HCT116 (cell line): ENCODE measurements around the gene VGF. TPM values are rescaled to one million over a fixed set of nuclear protein-coding genes. Genes with fewer than 3 reads are reported as not detected.

Experiments used
- ATAC-seq: fragments of 200-7000 bp; cut with Tn5 transposase; 2 replicates; pipeline ENCODE4 v1.9.1; 2020; ENCODE audit warnings: mild to moderate bottlenecking, moderate library complexity
- BruUV-seq: library from RNA; stranded (reverse); fragments of 400-500 nt; replicated peaks from 2 replicates; lab custom pipeline; 2021; lab: Mats Ljungman, UMichigan
- CTCF ChIA-PET: fragments of 300-600 bp; sonication (Branson Sonifier 250); formaldehyde crosslinking; loops from one replicate; lab custom pipeline; 2021; ENCODE audit warnings: antibody characterized with exemption; lab: Charles Lee
- POLR2A ChIA-PET: fragments of 300-600, 350-600 bp; sonication (Branson Sonifier 250); formaldehyde crosslinking; loops from one replicate; lab custom pipeline; 2021; ENCODE audit warnings: antibody characterized with exemption; lab: Charles Lee
- RAD21 ChIA-PET, 2 experiments: fragments of 300-600 bp; sonication (Branson Sonifier 250); formaldehyde crosslinking; loops; one replicate each; lab custom pipeline; 2023; ENCODE audit warnings: low total read pairs in 2 of 2; ENCODE audit not compliant: uncharacterized antibody in 2 of 2, unreplicated experiment in 2 of 2, low non-redundant PET in 1 of 2; lab: Charles Lee
- DNase-seq: peaks from one replicate; pipeline ENCODE4 v3.0.0-alpha.2; 2010; ENCODE audit warnings: low read depth, low spot score
- H2AFZ ChIP-seq: fragments of 200-600 bp; shearing (Covaris generic), sonication (generic); 2 replicates; pipeline ENCODE4 v1.6.1; 2017; ENCODE audit warnings: low read depth, mixed run types, mixed read lengths, antibody characterized with exemption, low read length; ENCODE audit not compliant: poor library complexity, severe bottlenecking
- H3K27ac ChIP-seq: 2 replicates; pipeline ENCODE4 v1.5.1; 2012; ENCODE audit warnings: low read depth, low read length
- H3K27me3 ChIP-seq: fragments of 200-600 bp; sonication (generic); 2 replicates; pipeline ENCODE4 v1.6.1; 2016; ENCODE audit warnings: mixed run types, low read length, mixed read lengths; ENCODE audit not compliant: insufficient read depth
- H3K36me3 ChIP-seq, 2 experiments: fragments of 200-500 bp in 1 of 2; fragments of 200-600 bp in 1 of 2; sonication (Bioruptor generic) in 1 of 2; sonication (generic) in 1 of 2; 2 replicates each; pipeline versions ENCODE4 v1.5.1 to v1.6.1; 2014 to 2016; ENCODE audit warnings: low read length in 2 of 2, inconsistent platforms in 1 of 2, mixed read lengths in 1 of 2, mixed run types in 1 of 2; ENCODE audit not compliant: insufficient read depth in 2 of 2, control insufficient read depth in 1 of 2
- H3K4me1 ChIP-seq, 2 experiments: fragments of 200-600 bp in 1 of 2; sonication (generic) in 1 of 2; 2 replicates each; pipeline versions ENCODE4 v1.5.1 to v1.6.1; 2012 to 2017; ENCODE audit warnings: low read length in 2 of 2, inconsistent platforms in 1 of 2, mild to moderate bottlenecking in 1 of 2, mixed read lengths in 1 of 2, mixed run types in 1 of 2, moderate library complexity in 1 of 2; ENCODE audit not compliant: insufficient read depth in 2 of 2, control insufficient read depth in 1 of 2
- H3K4me2 ChIP-seq: fragments of 200-600 bp; sonication (generic); 2 replicates; pipeline ENCODE4 v1.6.1; 2017; ENCODE audit warnings: mixed run types, low read length, mixed read lengths
- H3K4me3 ChIP-seq, 2 experiments: fragments of 200-600 bp in 1 of 2; sonication (generic) in 1 of 2; replicated peaks in 1 of 2; 2 replicates each; pipeline ENCODE4 v1.5.1; 2011 to 2016; ENCODE audit warnings: low read length in 2 of 2, control low read depth in 1 of 2, low read depth in 1 of 2, mild to moderate bottlenecking in 1 of 2, mixed read lengths in 1 of 2, mixed run types in 1 of 2
- H3K79me2 ChIP-seq: fragments of 200-600 bp; sonication (generic); 2 replicates; pipeline ENCODE4 v1.6.1; 2017; ENCODE audit warnings: mild to moderate bottlenecking, mixed run types, low read length, moderate library complexity, mixed read lengths; ENCODE audit not compliant: insufficient read depth
- H3K9ac ChIP-seq: fragments of 200-600 bp; sonication (generic); 2 replicates; pipeline ENCODE4 v1.6.1; 2016; ENCODE audit warnings: low read length, mixed read lengths
- H3K9me2 ChIP-seq: fragments of 200-600 bp; sonication (generic), shearing (Covaris generic); 2 replicates; pipeline ENCODE4 v1.6.1; 2017; ENCODE audit warnings: mixed run types, mild to moderate bottlenecking, moderate library complexity; ENCODE audit not compliant: insufficient read depth
- H3K9me3 ChIP-seq, 2 experiments: fragments of 200-500 bp in 1 of 2; fragments of 200-600 bp in 1 of 2; sonication (Bioruptor generic) in 1 of 2; sonication (generic) in 1 of 2; 2 replicates each; pipeline ENCODE4 v1.6.1; 2014 to 2017; ENCODE audit warnings: low read length in 2 of 2, mixed read lengths in 2 of 2, inconsistent platforms in 1 of 2, low read depth in 1 of 2, mild to moderate bottlenecking in 1 of 2, mixed run types in 1 of 2, moderate library complexity in 1 of 2; ENCODE audit not compliant: control insufficient read depth in 1 of 2, insufficient read depth in 1 of 2
- H4K20me1 ChIP-seq: fragments of 200-600 bp; sonication (generic), shearing (Covaris generic); 2 replicates; pipeline ENCODE4 v1.6.1; 2017; ENCODE audit warnings: mixed run types, mild to moderate bottlenecking, moderate library complexity; ENCODE audit not compliant: insufficient read depth
- CBX3 ChIP-seq: IDR thresholded peaks from 2 replicates; pipeline ENCODE4 v1.6.1; 2012; ENCODE audit warnings: low read depth
- ELF1 ChIP-seq: IDR thresholded peaks from 2 replicates; pipeline ENCODE4 v1.6.1; 2012; ENCODE audit warnings: low read depth, borderline replicate concordance
- EZH2 ChIP-seq: fragments of 200-600 bp; sonication (generic); IDR thresholded peaks from 2 replicates; pipeline ENCODE4 v1.6.1; 2017; ENCODE audit warnings: antibody characterized with exemption, mixed run types
- JUND ChIP-seq: IDR thresholded peaks from 2 replicates; pipeline ENCODE4 v1.6.1; 2012
- MAX ChIP-seq: IDR thresholded peaks from 2 replicates; pipeline ENCODE4 v1.6.1; 2012
- POLR2AphosphoS5 ChIP-seq: IDR thresholded peaks from 2 replicates; pipeline ENCODE4 v1.6.1; 2011; ENCODE audit warnings: mild to moderate bottlenecking, low read depth, low read length, moderate library complexity
- SIN3A ChIP-seq: IDR thresholded peaks from 2 replicates; pipeline ENCODE4 v1.6.1; 2012; ENCODE audit warnings: low read depth
- SP1 ChIP-seq: IDR thresholded peaks from 2 replicates; pipeline ENCODE4 v1.6.1; 2012; ENCODE audit warnings: low read depth
- SRF ChIP-seq: IDR thresholded peaks from 2 replicates; pipeline ENCODE4 v1.6.1; 2012; ENCODE audit warnings: low read depth
- YY1 ChIP-seq: IDR thresholded peaks from 2 replicates; pipeline ENCODE4 v1.6.1; 2011; ENCODE audit warnings: low read length, low read depth, moderate library complexity, mild to moderate bottlenecking; ENCODE audit not compliant: insufficient replicate concordance; ENCODE audit errors: extremely low read depth
- ZBTB33 ChIP-seq: IDR thresholded peaks from 2 replicates; pipeline ENCODE4 v1.6.1; 2011; ENCODE audit warnings: mild to moderate bottlenecking, low read length, moderate library complexity; ENCODE audit not compliant: insufficient replicate concordance; ENCODE audit errors: extremely low read depth
- ZFX ChIP-seq: fragments of 450-650 bp; IDR thresholded peaks from 2 replicates; pipeline ENCODE4 v1.6.1; 2017
- intact Hi-C: fragments of 100-400 bp; cut with micrococcal nuclease; formaldehyde crosslinking; loops from 2 replicates; pipeline ENCODE4 v1.10.0; 2022
- total RNA-seq: library from RNA; stranded (reverse); gene quantifications from one replicate; pipeline ENCODE4 v1.2.1, GENCODE V29; 2021; ENCODE audit not compliant: unreplicated experiment
- TF ChIP-seq, protein P1 (sequence below): IDR thresholded peaks from 2 replicates; pipeline ENCODE4 v1.6.1; 2012

VGF gene
- total RNA-seq, 1 experiment from 2014 or later, result 43.2 TPM

GRCh38 chr7:101137651-101138212, 27.6 kb downstream of the VGF start:
- peak overlapping the region; percentile 66 for H3K9ac ChIP-seq
- ChIA-PET POLR2A (interaction anchor here (3.2 kb wide), 1 partner anchor 11 kb away, joined by 26 read pairs; the partner anchor contains the start of gene SERPINE1), RAD21 (no interaction called here), CTCF (interaction anchor here (0.7 to 2.2 kb wide), 5 partner anchors 11 to 145 kb away, joined by 3 to 16 read pairs (median 3); partner anchors contain the start of gene SERPINE1)
- ATAC-seq (peak; percentile 13; the same call in 1 of the 2 replicates), DNase-seq (no peak)
- intact Hi-C loops, result loop anchor here (1.0 to 5.0 kb wide), 3 partner anchors 43 to 240 kb away; partner anchors contain the start of gene ACHE
- no peaks in the 10 kb centered on the region for H3K36me3 ChIP-seq
- H4K20me1 ChIP-seq, result no peaks in the 10 kb centered on the region
- H3K4me1 ChIP-seq, result peaks cover 27 to 66% of the 10 kb centered on the region in 2 experiments
- H3K9me3 ChIP-seq, result no peaks in the 10 kb centered on the region
- H3K4me3 ChIP-seq, result peak overlapping the region in 1 of 2 experiments; percentile 49; a peak in 2 of 4 replicates
- no peaks in the 10 kb centered on the region for H3K9me2 ChIP-seq
- no peaks in the 10 kb centered on the region for H3K79me2 ChIP-seq
- BruUV-seq, result no TSS peak
- H3K4me2 ChIP-seq, result peak overlapping the region; percentile 86
- H3K27ac ChIP-seq, result peak overlapping the region; percentile 83
- no peak for TF ChIP-seq POLR2AphosphoS5
- no peak for TF ChIP-seq CBX3
- no peak for TF ChIP-seq ZFX
- no peak for TF ChIP-seq MAX
- no peak for TF ChIP-seq SIN3A
- no peak for TF ChIP-seq ELF1
- no peak overlapping the region for H2AFZ ChIP-seq
- H3K27me3 ChIP-seq, result no peaks in the 10 kb centered on the region

DNA sequence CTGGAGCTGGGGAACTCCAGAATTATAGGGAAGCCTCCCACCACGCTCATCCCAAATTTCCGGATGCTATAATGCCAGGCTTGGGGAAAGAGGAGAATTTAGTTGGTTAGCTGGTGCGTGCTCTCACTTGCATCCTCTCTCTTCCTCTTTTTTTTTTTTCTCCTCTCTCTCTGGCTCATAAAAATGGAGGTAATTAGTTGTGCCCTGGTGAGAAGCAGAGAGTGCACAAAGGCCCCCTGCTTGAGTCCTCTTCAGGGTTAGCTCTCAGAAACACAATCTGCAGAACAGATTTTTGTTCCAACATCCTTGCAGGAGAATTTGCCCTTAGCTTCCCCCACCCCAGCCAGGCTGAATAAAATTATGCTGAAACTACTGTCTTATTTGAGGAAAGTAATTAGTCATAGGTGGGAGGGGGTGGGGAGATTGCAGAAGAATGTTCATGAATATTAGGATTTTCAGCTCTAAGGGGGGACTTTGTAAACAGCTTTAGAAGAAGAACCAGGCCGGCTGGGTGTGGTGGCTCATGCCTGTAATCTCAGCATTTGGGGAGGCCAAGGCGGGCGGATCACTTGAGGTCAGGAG, 30.9 kb downstream of the VGF start:
- RAD21 ChIA-PET, result interaction anchor here in 1 of 2 experiments (0.6 kb wide), 1 partner anchor 178 kb away, joined by 3 read pairs; no protein-coding TSS in a partner anchor
- H3K27me3 ChIP-seq, result no peaks in the 10 kb centered on the region
- H3K9me2 ChIP-seq, result no peaks in the 10 kb centered on the region
- POLR2A ChIA-PET, result interaction anchor here (0.6 to 0.7 kb wide), 2 partner anchors 9 to 82 kb away, joined by 3 to 4 read pairs; no protein-coding TSS in a partner anchor
- H4K20me1 ChIP-seq, result no peaks in the 10 kb centered on the region
- no peak overlapping the region for H2AFZ ChIP-seq
- no peak overlapping the region for H3K9ac ChIP-seq
- ATAC-seq, result no peak
- H3K27ac ChIP-seq, result no peak overlapping the region
- no peak overlapping the region for H3K4me2 ChIP-seq
- CTCF ChIA-PET, result interaction anchor here (2.7 kb wide), 1 partner anchor 9 kb away, joined by 12 read pairs; no protein-coding TSS in a partner anchor
- H3K9me3 ChIP-seq, result no peaks in the 10 kb centered on the region
- intact Hi-C loops, result no loop called here
- peaks cover 14 to 44% of the 10 kb centered on the region in 2 experiments for H3K4me1 ChIP-seq
- peaks cover 0 to 5% of the 10 kb centered on the region in 2 experiments; a peak in 1 of 4 replicates for H3K36me3 ChIP-seq
- DNase-seq, result no peak
- H3K4me3 ChIP-seq, result no peak overlapping the region
- no TSS peak for BruUV-seq
- H3K79me2 ChIP-seq, result no peaks in the 10 kb centered on the region
- TF ChIP-seq POLR2AphosphoS5 (no peak), ZBTB33 (no peak), EZH2 (no peak), JUND (no peak), ELF1 (no peak), SIN3A (no peak), YY1 (no peak), SRF (no peak), SP1 (no peak), ZFX (no peak)
- TF ChIP-seq, protein P1, sequence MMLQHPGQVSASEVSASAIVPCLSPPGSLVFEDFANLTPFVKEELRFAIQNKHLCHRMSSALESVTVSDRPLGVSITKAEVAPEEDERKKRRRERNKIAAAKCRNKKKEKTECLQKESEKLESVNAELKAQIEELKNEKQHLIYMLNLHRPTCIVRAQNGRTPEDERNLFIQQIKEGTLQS, result no peak
